OCI-LY7 (cell line): ENCODE results near the gene AOAH. TPM values are rescaled to one million over a fixed set of nuclear protein-coding genes. Genes with fewer than 3 reads are reported as not detected.

Experiments used
- BruUV-seq: library from RNA; stranded (reverse); fragments of 400-500 nt; replicated peaks from 2 replicates; lab custom pipeline; 2021; lab: Mats Ljungman, UMichigan
- CTCF ChIA-PET: fragments of 300-600 bp; sonication (Branson Sonifier 250); formaldehyde crosslinking; loops from one replicate; lab custom pipeline; 2022; ENCODE audit warnings: antibody characterized with exemption; ENCODE audit not compliant: unreplicated experiment; lab: Charles Lee
- POLR2A ChIA-PET: fragments of 300-600 bp; sonication (Branson Sonifier 250); formaldehyde crosslinking; loops from one replicate; lab custom pipeline; 2022; ENCODE audit warnings: antibody characterized with exemption; lab: Charles Lee
- DNase-seq: peaks from one replicate; pipeline ENCODE4 v3.0.0-alpha.2; 2015; ENCODE audit warnings: low spot score
- H2AFZ ChIP-seq: fragments of 200-600 bp; sonication (generic), shearing (Covaris generic); 2 replicates; pipeline ENCODE4 v1.6.1; 2014; ENCODE audit warnings: mild to moderate bottlenecking, antibody characterized with exemption, low read length, moderate library complexity
- H3K27ac ChIP-seq: fragments of 200-600 bp; sonication (generic); 2 replicates; pipeline ENCODE4 v1.5.1; 2014; ENCODE audit warnings: mixed run types, low read depth, mild to moderate bottlenecking, moderate library complexity, low read length, inconsistent platforms; ENCODE audit not compliant: poor library complexity, severe bottlenecking
- H3K36me3 ChIP-seq: fragments of 200-600 bp; sonication (generic); 2 replicates; pipeline ENCODE4 v1.6.1; 2014; ENCODE audit warnings: mild to moderate bottlenecking, antibody characterized with exemption, low read length, moderate library complexity, mixed read lengths; ENCODE audit not compliant: insufficient read depth
- H3K4me1 ChIP-seq: fragments of 200-600 bp; sonication (generic); 2 replicates; pipeline ENCODE4 v1.5.1; 2014; ENCODE audit warnings: mild to moderate bottlenecking, low read length; ENCODE audit not compliant: insufficient read depth, poor library complexity, severe bottlenecking
- H3K4me2 ChIP-seq: fragments of 200-600 bp; sonication (generic); 2 replicates; pipeline ENCODE4 v1.6.1; 2014; ENCODE audit warnings: mild to moderate bottlenecking, low read length
- H3K4me3 ChIP-seq: fragments of 200-600 bp; sonication (generic); 2 replicates; pipeline ENCODE4 v1.5.1; 2014; ENCODE audit warnings: mild to moderate bottlenecking, low read depth, low read length; ENCODE audit not compliant: poor library complexity, severe bottlenecking
- H3K79me2 ChIP-seq: fragments of 200-600 bp; sonication (generic); 2 replicates; pipeline ENCODE4 v1.6.1; 2016; ENCODE audit warnings: low read depth, mild to moderate bottlenecking, low read length, moderate library complexity, mixed read lengths; ENCODE audit not compliant: insufficient read depth
- H3K9me2 ChIP-seq: fragments of 200-600 bp; sonication (generic); 2 replicates; pipeline ENCODE4 v1.6.1; 2016; ENCODE audit warnings: mild to moderate bottlenecking, low read length, mixed read lengths; ENCODE audit not compliant: insufficient read depth
- H3K9me3 ChIP-seq: fragments of 200-600 bp; sonication (generic); 2 replicates; pipeline ENCODE4 v1.6.1; 2014; ENCODE audit warnings: mild to moderate bottlenecking, mixed run types, low read length, mixed read lengths
- H4K20me1 ChIP-seq: fragments of 200-600 bp; sonication (generic); 2 replicates; pipeline ENCODE4 v1.6.1; 2014; ENCODE audit warnings: mild to moderate bottlenecking, antibody characterized with exemption, low read length, moderate library complexity, mixed read lengths; ENCODE audit not compliant: insufficient read depth
- EZH2phosphoT487 ChIP-seq: fragments of 200-600 bp; sonication (generic); IDR thresholded peaks from 2 replicates; pipeline ENCODE4 v1.6.1; 2018; ENCODE audit warnings: low read depth, borderline replicate concordance, mild to moderate bottlenecking, mixed run types, antibody characterized with exemption, low read length, moderate library complexity, mixed read lengths
- intact Hi-C: fragments of 100-400 bp; cut with micrococcal nuclease; formaldehyde crosslinking; loops from one replicate; pipeline ENCODE4 v1.10.0; 2022; ENCODE audit not compliant: unreplicated experiment
- total RNA-seq, 2 experiments: library from RNA; depleted of rRNA in 1 of 2; stranded (reverse); fragments of >200 nt in 1 of 2; shearing (Covaris generic) in 1 of 2; gene quantifications; 2 replicates each; pipeline ENCODE4 v1.2.3, GENCODE V29; 2014 to 2022
- TF ChIP-seq, protein P1 (sequence below): fragments of 200-600 bp; sonication (generic); conservative IDR thresholded peaks from 2 replicates; pipeline ENCODE4 v1.5.1; 2014; ENCODE audit warnings: mild to moderate bottlenecking, antibody characterized with exemption, low read length, moderate library complexity, mixed read lengths

Gene AOAH
- total RNA-seq, 2 experiments from 2014 or later, result 0.13 to 0.61 TPM

DNA sequence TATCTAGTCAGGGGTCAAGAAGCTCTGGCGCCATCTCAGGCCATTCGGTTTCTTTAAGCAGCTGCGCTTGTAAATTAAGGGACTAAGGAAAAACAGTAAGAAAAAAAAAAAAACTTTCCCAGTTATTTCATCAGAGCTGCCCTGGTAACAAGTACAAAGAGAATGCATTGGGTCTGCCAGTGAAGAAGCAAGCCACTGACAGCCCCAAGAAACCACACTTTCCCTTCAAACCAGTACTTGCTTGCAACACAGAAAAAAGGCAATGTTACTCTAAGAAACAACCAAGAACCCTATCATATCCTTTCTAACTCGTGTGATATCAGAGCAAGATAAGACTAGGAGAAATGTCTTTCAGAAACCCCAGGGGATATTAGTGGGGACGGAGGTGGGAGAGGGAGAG, 40.6 kb upstream of the AOAH start:
- no peak for DNase-seq
- Histone ChIP-seq H3K79me2 (no peaks in the 10 kb centered on the region), H3K36me3 (no peaks in the 10 kb centered on the region), H3K4me3 (no peak overlapping the region), H3K4me2 (no peak overlapping the region), H3K9me2 (no peaks in the 10 kb centered on the region), H3K27ac (no peak overlapping the region), H2AFZ (no peak overlapping the region), H3K4me1 (no peaks in the 10 kb centered on the region), H3K9me3 (no peaks in the 10 kb centered on the region), H4K20me1 (no peaks in the 10 kb centered on the region)
- intact Hi-C loops, result no loop called here
- ChIA-PET CTCF (no interaction called here), POLR2A (interaction anchor here (0.9 kb wide), 1 partner anchor 9 kb away, joined by 4 read pairs; no protein-coding TSS in a partner anchor)
- no TSS peak for BruUV-seq
- TF ChIP-seq, protein P1, sequence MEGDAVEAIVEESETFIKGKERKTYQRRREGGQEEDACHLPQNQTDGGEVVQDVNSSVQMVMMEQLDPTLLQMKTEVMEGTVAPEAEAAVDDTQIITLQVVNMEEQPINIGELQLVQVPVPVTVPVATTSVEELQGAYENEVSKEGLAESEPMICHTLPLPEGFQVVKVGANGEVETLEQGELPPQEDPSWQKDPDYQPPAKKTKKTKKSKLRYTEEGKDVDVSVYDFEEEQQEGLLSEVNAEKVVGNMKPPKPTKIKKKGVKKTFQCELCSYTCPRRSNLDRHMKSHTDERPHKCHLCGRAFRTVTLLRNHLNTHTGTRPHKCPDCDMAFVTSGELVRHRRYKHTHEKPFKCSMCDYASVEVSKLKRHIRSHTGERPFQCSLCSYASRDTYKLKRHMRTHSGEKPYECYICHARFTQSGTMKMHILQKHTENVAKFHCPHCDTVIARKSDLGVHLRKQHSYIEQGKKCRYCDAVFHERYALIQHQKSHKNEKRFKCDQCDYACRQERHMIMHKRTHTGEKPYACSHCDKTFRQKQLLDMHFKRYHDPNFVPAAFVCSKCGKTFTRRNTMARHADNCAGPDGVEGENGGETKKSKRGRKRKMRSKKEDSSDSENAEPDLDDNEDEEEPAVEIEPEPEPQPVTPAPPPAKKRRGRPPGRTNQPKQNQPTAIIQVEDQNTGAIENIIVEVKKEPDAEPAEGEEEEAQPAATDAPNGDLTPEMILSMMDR, result no peak
- TF ChIP-seq EZH2phosphoT487, result no peak

- Histone ChIP-seq H3K9me2 (no peaks in the 10 kb centered on the region), H3K36me3 (no peaks in the 10 kb centered on the region), H4K20me1 (no peaks in the 10 kb centered on the region), H3K27ac (no peak overlapping the region), H3K9me3 (no peaks in the 10 kb centered on the region), H3K4me3 (no peak overlapping the region), H3K4me1 (no peaks in the 10 kb centered on the region), H3K79me2 (no peaks in the 10 kb centered on the region), H3K4me2 (no peak overlapping the region), H2AFZ (no peak overlapping the region)
- BruUV-seq, result no TSS peak
- DNase-seq, result no peak
- ChIA-PET CTCF (no interaction called here), POLR2A (interaction anchor here (0.7 kb wide), 1 partner anchor 222 kb away, joined by 3 read pairs; no protein-coding TSS in a partner anchor)
- no peak for TF ChIP-seq EZH2phosphoT487
- TF ChIP-seq, protein P1, result no peak
- intact Hi-C loops, result no loop called here
Measured at GRCh38 chr7:36763132-36763816, 39.0 kb upstream of the AOAH start.

- TF ChIP-seq EZH2phosphoT487, result no peak
- TF ChIP-seq, protein P1, result no peak
- POLR2A ChIA-PET, result interaction anchor here (0.7 kb wide), 1 partner anchor 221 kb away, joined by 3 read pairs; no protein-coding TSS in a partner anchor
- no TSS peak for BruUV-seq
Measured at GRCh38 chr7:36762394-36762793, 38.1 kb upstream of the AOAH start.

More at GRCh38 chr7:36762394-36762793, 38.1 kb upstream of the AOAH start:
- Histone ChIP-seq H3K36me3 (no peaks in the 10 kb centered on the region), H3K4me3 (no peak overlapping the region), H2AFZ (no peak overlapping the region), H3K9me3 (no peaks in the 10 kb centered on the region), H3K9me2 (no peaks in the 10 kb centered on the region), H3K79me2 (no peaks in the 10 kb centered on the region), H4K20me1 (no peaks in the 10 kb centered on the region), H3K4me1 (no peaks in the 10 kb centered on the region), H3K27ac (no peak overlapping the region), H3K4me2 (no peak overlapping the region)
- CTCF ChIA-PET, result no interaction called here
- no peak for DNase-seq
- intact Hi-C loops, result no loop called here
